GM13977 (cell line): ENCODE measurements around the gene GALNT7.

Source experiments
- DNase-seq: peaks from one replicate; pipeline ENCODE4 v3.0.0; 2012; ENCODE audit warnings: low spot score
- CTCF ChIP-seq: IDR thresholded peaks from 2 replicates; pipeline ENCODE4 v1.5.1; 2012; ENCODE audit warnings: mild to moderate bottlenecking, control low read depth; ENCODE audit not compliant: insufficient read depth; ENCODE audit errors: extremely low read depth, missing control alignments
- in situ Hi-C: fragments of 300-500 bp; cut with MboI; formaldehyde crosslinking; loops from one replicate; pipeline ENCODE4 v1.12.0; 2022; ENCODE audit warnings: low sequenced_read_pairs, low pct_unique_long_range_greater_than_20kb, mixed read lengths, inconsistent platforms; ENCODE audit not compliant: unreplicated experiment

GALNT7 gene

GRCh38 chr4:173128199-173128890 lies 40.3 kb upstream of the GALNT7 start:
- in situ Hi-C loops: no loop called here
- DNase-seq: no peak
- no peak for TF ChIP-seq CTCF

DNA sequence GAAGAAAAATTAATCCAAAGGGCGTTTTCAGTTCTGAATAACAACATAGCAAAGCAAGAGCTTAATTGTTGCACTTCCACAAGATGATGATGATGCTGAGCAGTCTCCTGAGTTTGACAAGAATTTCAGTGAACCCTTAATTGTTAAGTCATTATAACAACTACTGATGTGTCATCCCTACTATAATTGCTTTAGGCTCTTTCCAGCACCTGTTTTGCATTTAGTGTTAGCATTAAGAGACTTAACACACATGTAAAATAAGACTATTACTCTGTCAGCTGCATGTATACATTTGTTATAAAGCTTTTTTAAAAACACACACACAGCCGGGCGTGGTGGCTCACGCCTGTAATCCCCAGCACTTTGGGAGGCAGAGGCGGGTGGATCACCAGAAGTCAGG lies 37.9 kb upstream of the GALNT7 start:
- in situ Hi-C loops: no loop called here

GRCh38 chr4:173134426-173134825 lies 34.2 kb upstream of the GALNT7 start:
- in situ Hi-C loops: no loop called here
- no peak for DNase-seq
- TF ChIP-seq CTCF: no peak

More for the DNA sequence above, 37.9 kb upstream of the GALNT7 start:
- no peak for TF ChIP-seq CTCF
- DNase-seq: no peak

- no peak for DNase-seq
- TF ChIP-seq CTCF: no peak
These were observed 33.3 kb upstream of the GALNT7 start for GRCh38 chr4:173135241-173135847.

DNA sequence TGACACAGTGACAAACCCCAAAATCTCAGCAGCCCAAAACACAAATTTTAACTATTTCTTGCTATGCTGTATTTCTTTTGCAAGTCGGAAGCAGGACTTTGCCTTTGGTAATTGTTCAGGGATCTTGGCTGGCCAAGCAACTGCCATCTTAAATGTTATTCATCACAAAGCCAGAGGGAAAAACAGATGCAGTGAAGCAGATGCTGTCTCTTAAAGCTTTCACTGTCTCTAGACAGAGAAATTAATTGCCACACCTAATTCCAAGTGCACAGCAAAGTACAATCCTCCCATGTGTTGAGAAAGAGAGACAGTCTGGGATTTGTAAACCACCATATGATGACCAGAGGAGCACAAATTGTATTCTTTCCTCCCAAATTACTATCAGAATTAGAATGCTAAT lies 30.0 kb upstream of the GALNT7 start:
- in situ Hi-C loops: no loop called here
- no peak for DNase-seq
- no peak for TF ChIP-seq CTCF

More at GRCh38 chr4:173135241-173135847, 33.3 kb upstream of the GALNT7 start:
- in situ Hi-C loops: no loop called here

GRCh38 chr4:173139561-173139960 lies 29.1 kb upstream of the GALNT7 start:
- in situ Hi-C loops: no loop called here
- no peak for DNase-seq

More at GRCh38 chr4:173139561-173139960, 29.1 kb upstream of the GALNT7 start:
- TF ChIP-seq CTCF: no peak
